MM.1S (cell line): ENCODE results near the gene GPATCH2.

Source experiments
- CTCF ChIP-seq: fragments of 300-600 bp; sonication (generic); IDR thresholded peaks from 2 replicates; pipeline ENCODE4 v1.5.1; 2016; ENCODE audit warnings: antibody characterized with exemption, low read length, mixed read lengths
- EZH2 ChIP-seq: fragments of 300-600 bp; sonication (generic); optimal IDR thresholded peaks from 2 replicates; pipeline ENCODE3; 2017; ENCODE audit warnings: low read depth, mild to moderate bottlenecking, antibody characterized with exemption, low read length, mixed read lengths

DNA sequence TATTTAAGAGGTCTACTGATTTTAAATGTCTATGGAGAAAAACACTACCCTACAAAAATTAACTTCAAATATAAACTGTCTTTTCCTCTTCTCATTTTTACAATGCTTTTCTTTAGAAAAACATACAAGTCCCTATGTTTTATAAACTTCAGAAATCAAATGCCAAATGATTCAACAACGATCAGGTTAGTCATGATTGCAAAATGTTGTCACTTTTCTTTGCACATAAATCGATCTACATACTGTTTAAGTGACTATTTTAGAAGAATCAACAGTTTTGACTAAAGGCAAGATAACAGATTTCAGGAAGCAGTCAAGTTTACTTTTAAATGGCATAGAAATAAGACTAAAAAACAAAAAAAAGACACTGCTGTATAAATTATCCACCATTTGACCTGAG, 168.7 kb downstream of the GPATCH2 start:
- TF ChIP-seq CTCF (no peak), EZH2 (no peak)
